CD4-positive, alpha-beta memory T cell (primary cell): ENCODE measurements around the gene ELK1. TPM values are rescaled to one million over a fixed set of nuclear protein-coding genes. Genes with fewer than 3 reads are reported as not detected.

ENCODE experiments used
- CTCF ChIA-PET: fragments of 350-600 bp; sonication (Branson Sonifier 250); formaldehyde crosslinking; loops from one replicate; lab custom pipeline; 2021; ENCODE audit warnings: inconsistent platforms; ENCODE audit not compliant: partially characterized antibody; lab: Charles Lee
- POLR2A ChIA-PET: fragments of 350-600 bp; sonication (Branson Sonifier 250); formaldehyde crosslinking; loops from one replicate; lab custom pipeline; 2021; ENCODE audit not compliant: partially characterized antibody; lab: Charles Lee
- DNase-seq, 5 donors: peaks; one replicate each; pipeline versions ENCODE4 v3.0.0 to v3.0.0-alpha.2; 2020 to 2022; ENCODE audit warnings: mixed read lengths in 1 of 5
- H3K27ac ChIP-seq: one replicate; pipeline ENCODE4 v1.7.0; 2013; ENCODE audit warnings: low read depth, low read length
- H3K27me3 ChIP-seq: 2 replicates; pipeline ENCODE4 v1.7.0; 2013; ENCODE audit warnings: mild to moderate bottlenecking, low read length, moderate library complexity; ENCODE audit not compliant: insufficient read depth
- H3K36me3 ChIP-seq: 2 replicates; pipeline ENCODE4 v1.7.0; 2013; ENCODE audit warnings: mild to moderate bottlenecking, low read length, moderate library complexity; ENCODE audit not compliant: insufficient read depth
- H3K4me1 ChIP-seq: 2 replicates; pipeline ENCODE4 v1.7.0; 2013; ENCODE audit warnings: mild to moderate bottlenecking, low read length, moderate library complexity; ENCODE audit not compliant: insufficient read depth
- H3K4me3 ChIP-seq, 2 donors: one replicate each; pipeline ENCODE4 v1.7.0; 2013; ENCODE audit warnings: low read length in 2 of 2, mild to moderate bottlenecking in 1 of 2
- H3K9me3 ChIP-seq, 2 donors: one replicate each; pipeline ENCODE4 v1.7.0; 2013; ENCODE audit warnings: low read length in 2 of 2, control low read depth in 1 of 2; ENCODE audit not compliant: control insufficient read depth in 1 of 2
- H3K27ac Mint-ChIP-seq, 7 donors: one replicate each; pipeline ENCODE4 v1.8.0; 2020 to 2021; ENCODE audit warnings: mixed read lengths in 7 of 7, mild to moderate bottlenecking in 6 of 7, inconsistent platforms in 3 of 7, moderate library complexity in 3 of 7
- H3K27me3 Mint-ChIP-seq, 2 donors: one replicate each; pipeline ENCODE4 v1.8.0; 2020 to 2021; ENCODE audit warnings: mixed read lengths in 2 of 2
- H3K36me3 Mint-ChIP-seq, 2 donors: one replicate each; pipeline ENCODE4 v1.8.0; 2020 to 2021; ENCODE audit warnings: mixed read lengths in 2 of 2, inconsistent platforms in 1 of 2, mild to moderate bottlenecking in 1 of 2
- H3K4me1 Mint-ChIP-seq, 4 donors: one replicate each; pipeline ENCODE4 v1.8.0; 2020 to 2021; ENCODE audit warnings: mixed read lengths in 4 of 4, mild to moderate bottlenecking in 1 of 4
- H3K4me3 Mint-ChIP-seq, 8 donors: one replicate each; pipeline ENCODE4 v1.8.0; 2020 to 2021; ENCODE audit warnings: mixed read lengths in 8 of 8, mild to moderate bottlenecking in 7 of 8, moderate library complexity in 6 of 8, inconsistent platforms in 3 of 8
- H3K9me3 Mint-ChIP-seq, 8 donors: one replicate each; pipeline ENCODE4 v1.8.0; 2020 to 2021; ENCODE audit warnings: mixed read lengths in 8 of 8, mild to moderate bottlenecking in 5 of 8, inconsistent platforms in 3 of 8, moderate library complexity in 1 of 8
- intact Hi-C: fragments of 100-400 bp; cut with micrococcal nuclease; formaldehyde crosslinking; loops from one replicate; pipeline ENCODE4 v1.15.1; 2023
- polyA plus RNA-seq, 2 donors: library from polyadenylated mRNA; unstranded; fragments of 300-500 nt; fragmentation: Illumina TruSeq; gene quantifications; one replicate each; pipeline ENCODE4 v1.2.3, GENCODE V29; 2021
- total RNA-seq, 2 experiments: library from RNA; stranded (reverse); gene quantifications; one replicate each; pipeline ENCODE4 v1.2.3, GENCODE V29; 2021

The ELK1 gene
- total and polyA plus RNA-seq, 4 experiments from 2014 or later: 21.9 to 38.3 (median 29.5) TPM

DNA sequence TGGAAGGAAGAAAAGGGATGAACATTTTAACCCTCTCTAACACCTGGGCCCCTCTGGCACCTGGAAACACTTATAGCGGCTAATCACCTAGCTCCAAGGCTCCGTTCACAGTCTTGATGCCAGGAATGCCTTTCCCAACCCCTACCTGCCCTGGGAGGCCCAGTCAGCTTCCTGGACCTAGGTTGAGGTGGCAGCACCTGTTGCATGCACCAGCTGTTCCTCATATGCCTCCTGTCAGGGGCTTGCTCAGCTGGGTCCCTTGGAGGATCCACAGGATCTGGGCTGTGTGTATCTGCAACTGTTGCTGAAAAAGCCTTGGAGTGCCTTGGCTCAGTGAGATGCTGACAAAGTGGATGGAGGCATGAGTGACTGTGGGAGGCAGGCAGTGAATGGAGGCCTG is 25.0 kb downstream of the ELK1 start:
- H3K4me1 Mint-ChIP-seq: peaks cover 14 to 39% (median 24%) of the 10 kb centered on the region in 4 donors
- no peak for DNase-seq
- H3K27ac ChIP-seq: no peak overlapping the region
- intact Hi-C loops: no loop called here
- ChIA-PET POLR2A (no interaction called here), CTCF (no interaction called here)
- H3K36me3 Mint-ChIP-seq: peaks cover 0 to 11% of the 10 kb centered on the region in 2 donors
- H3K27ac Mint-ChIP-seq: no peak overlapping the region
- H3K9me3 ChIP-seq: no peaks in the 10 kb centered on the region
- H3K36me3 ChIP-seq: no peaks in the 10 kb centered on the region
- peaks cover 15% of the 10 kb centered on the region for H3K4me1 ChIP-seq
- no peaks in the 10 kb centered on the region for H3K27me3 ChIP-seq
- no peaks in the 10 kb centered on the region for H3K27me3 Mint-ChIP-seq
- peak overlapping the region in 1 of 8 donors; percentile 36 for H3K4me3 Mint-ChIP-seq
- H3K4me3 ChIP-seq: no peak overlapping the region
- H3K9me3 Mint-ChIP-seq: peaks cover 0 to 2% (median 0%) of the 10 kb centered on the region in 8 donors

DNA sequence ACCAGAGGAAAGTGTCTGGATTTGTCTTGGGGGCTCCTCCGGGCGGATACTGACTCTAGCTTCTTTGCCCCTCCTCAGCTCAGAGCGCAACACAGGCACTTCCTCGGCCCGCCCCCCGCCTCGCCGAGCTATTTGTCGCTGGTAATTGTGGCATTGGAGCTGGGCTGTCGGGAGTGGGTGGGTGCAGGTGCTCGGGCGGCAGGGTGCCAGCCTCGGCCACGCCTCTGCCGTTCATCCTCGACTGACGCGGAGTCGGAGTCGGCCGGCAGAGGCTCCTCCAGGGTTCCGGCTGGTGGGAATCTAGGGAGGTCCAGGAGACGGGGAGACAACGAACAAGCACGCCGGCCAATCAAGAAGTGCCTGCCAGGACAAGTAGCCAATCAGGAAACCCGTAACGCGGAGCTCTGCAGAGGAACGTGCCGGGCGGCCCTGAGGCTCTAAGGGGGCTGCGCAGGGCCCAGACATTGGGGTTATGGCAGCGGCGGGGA is 26.8 kb downstream of the ELK1 start:
- Mint-ChIP-seq H3K9me3 (peaks cover 0 to 2% (median 0%) of the 10 kb centered on the region in 8 donors), H3K27ac (peak overlapping the region in 4 of 7 donors; percentile 22 to 74 (median 56)), H3K4me3 (peak overlapping the region; percentile 81 to 91 (median 86)), H3K27me3 (no peaks in the 10 kb centered on the region), H3K4me1 (peaks cover 4 to 29% (median 16%) of the 10 kb centered on the region in 4 donors), H3K36me3 (peaks cover 0 to 9% of the 10 kb centered on the region in 2 donors)
- DNase-seq: peak; percentile 36 to 55 (median 48)
- intact Hi-C loops: loop anchor here (5.0 kb wide), 1 partner anchor 41 kb away; the partner anchor contains the start of gene TIMP1
- Histone ChIP-seq H3K27me3 (no peaks in the 10 kb centered on the region), H3K27ac (no peak overlapping the region), H3K4me3 (peak overlapping the region in 1 of 2 donors; percentile 31), H3K36me3 (no peaks in the 10 kb centered on the region), H3K9me3 (no peaks in the 10 kb centered on the region), H3K4me1 (peaks cover 7% of the 10 kb centered on the region)
- CTCF ChIA-PET: interaction anchor here (1.5 kb wide), 1 partner anchor 25 kb away, joined by 3 read pairs; no protein-coding TSS in a partner anchor
- POLR2A ChIA-PET: interaction anchor here (1.4 to 2.3 kb wide), 4 partner anchors 15 to 63 kb away, joined by 6 to 12 read pairs (median 6); partner anchors contain the start of gene ARAF

DNA sequence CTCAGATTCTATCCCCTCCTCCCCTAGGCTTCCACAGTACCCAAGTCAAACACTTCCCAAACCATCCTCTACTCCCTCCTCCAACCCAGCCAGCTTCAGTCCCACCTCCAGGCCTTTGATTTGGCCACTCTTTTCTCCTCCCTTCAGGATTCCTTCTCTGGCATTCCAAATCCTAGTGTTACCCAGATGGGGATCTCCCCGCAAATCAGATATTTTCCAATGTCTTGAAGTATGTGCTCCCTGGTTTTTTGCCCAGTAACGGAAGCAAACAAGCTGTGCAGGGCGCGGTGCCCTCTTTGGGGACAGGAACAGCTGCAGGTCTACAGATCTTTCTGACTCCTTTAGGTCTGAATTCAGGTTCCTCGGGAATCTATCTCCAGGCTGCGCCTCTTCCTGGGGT is 28.5 kb downstream of the ELK1 start:
- DNase-seq: no peak
- H3K4me3 ChIP-seq: no peak overlapping the region
- no peak overlapping the region for H3K27ac ChIP-seq
- Mint-ChIP-seq H3K4me3 (peak overlapping the region in 3 of 8 donors; percentile 1 to 67 (median 22)), H3K36me3 (peaks cover 0 to 9% of the 10 kb centered on the region in 2 donors), H3K9me3 (peaks cover 0 to 2% (median 0%) of the 10 kb centered on the region in 8 donors), H3K27me3 (peaks cover 0 to 7% of the 10 kb centered on the region in 2 donors), H3K4me1 (peaks cover 4 to 32% (median 18%) of the 10 kb centered on the region in 4 donors), H3K27ac (no peak overlapping the region)
- H3K27me3 ChIP-seq: no peaks in the 10 kb centered on the region
- intact Hi-C loops: loop anchor here (5.0 kb wide), 1 partner anchor 40 kb away; the partner anchor contains the start of gene TIMP1
- ChIA-PET CTCF (no interaction called here), POLR2A (interaction anchor here (1.3 kb wide), 1 partner anchor 26 kb away, joined by 3 read pairs; no protein-coding TSS in a partner anchor)
- no peaks in the 10 kb centered on the region for H3K36me3 ChIP-seq
- no peaks in the 10 kb centered on the region for H3K9me3 ChIP-seq
- H3K4me1 ChIP-seq: peaks cover 5% of the 10 kb centered on the region

DNA sequence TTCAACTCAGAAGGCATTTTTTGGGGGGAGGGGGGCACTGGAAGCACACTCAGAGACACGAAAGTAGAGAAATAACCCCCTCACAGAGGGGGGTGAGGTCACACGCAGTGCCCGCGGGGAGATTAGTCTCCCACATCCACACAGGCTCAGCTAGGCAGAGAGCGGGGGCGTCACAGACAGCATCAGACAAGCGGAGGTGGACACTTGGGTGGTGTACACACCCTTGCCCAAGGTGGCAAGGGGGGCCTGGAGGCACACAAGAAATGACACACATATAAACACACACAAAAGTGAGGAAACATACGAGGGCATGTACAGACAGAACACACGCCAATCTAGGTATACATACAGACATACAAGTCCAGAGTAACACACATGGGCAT is 30.1 kb downstream of the ELK1 start:
- POLR2A ChIA-PET: interaction anchor here (1.0 to 1.5 kb wide), 5 partner anchors 9 to 59 kb away, joined by 3 to 8 read pairs (median 5); partner anchors contain the start of genes ARAF and TIMP1
- H3K27me3 Mint-ChIP-seq: peaks cover 0 to 7% of the 10 kb centered on the region in 2 donors

DNA sequence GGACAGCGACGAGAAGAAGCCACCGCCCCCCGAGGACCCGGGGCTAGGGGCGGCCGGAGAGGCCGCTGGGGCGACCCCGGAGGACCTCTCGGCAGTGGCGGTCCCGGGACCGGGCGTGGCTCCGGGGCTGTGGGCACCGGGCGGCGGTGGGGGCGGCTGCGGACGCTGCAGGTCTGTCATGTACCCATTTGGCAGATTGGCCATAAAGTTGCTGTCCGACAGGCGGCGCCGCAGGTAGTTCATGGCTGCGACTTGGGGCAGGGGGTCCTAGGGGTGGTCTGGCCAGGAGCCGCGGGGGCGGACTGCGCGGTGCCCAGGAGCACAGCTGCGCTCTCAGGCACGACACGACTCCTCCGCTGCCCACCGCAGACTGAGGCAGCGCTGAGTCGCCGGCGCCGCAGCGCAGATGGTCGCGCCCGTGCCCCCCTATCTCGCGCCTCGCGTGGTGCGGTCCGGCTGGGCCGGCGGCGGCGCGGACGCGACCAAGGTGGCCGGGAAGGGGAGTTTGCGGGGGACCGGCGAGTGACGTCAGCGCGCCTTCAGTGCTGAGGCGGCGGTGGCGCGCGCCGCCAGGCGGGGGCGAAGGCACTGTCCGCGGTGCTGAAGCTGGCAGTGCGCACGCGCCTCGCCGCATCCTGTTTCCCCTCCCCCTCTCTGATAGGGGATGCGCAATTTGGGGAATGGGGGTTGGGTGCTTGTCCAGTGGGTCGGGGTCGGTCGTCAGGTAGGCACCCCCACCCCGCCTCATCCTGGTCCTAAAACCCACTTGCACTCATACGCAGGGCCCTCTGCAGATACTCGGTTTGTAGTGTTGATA is 30.7 kb downstream of the ELK1 start, which contains the start of gene SYN1:
TSS of gene SYN1 (minus strand) at position 372 of the 817 bp plus-strand sequence. CDS start at position 243, 129 bp downstream.
- Histone ChIP-seq H3K4me3 (peak within 1 kb of the TSS in 1 of 2 donors; percentile 38), H3K27me3 (no peaks in the 10 kb centered on the region), H3K36me3 (no peaks in the 10 kb centered on the region), H3K27ac (no peak within 1 kb of the TSS), H3K9me3 (no peaks in the 10 kb centered on the region), H3K4me1 (peaks cover 5% of the 10 kb centered on the region)
- CTCF ChIA-PET: interaction anchor here (1.0 kb wide), 1 partner anchor 59 kb away, joined by 3 read pairs; the partner anchor contains the start of gene ARAF
- Mint-ChIP-seq H3K4me3 (peak within 1 kb of the TSS; percentile 30 to 76 (median 65)), H3K36me3 (peaks cover 0 to 3% of the 10 kb centered on the region in 2 donors), H3K27me3 (peaks cover 0 to 7% of the 10 kb centered on the region in 2 donors), H3K4me1 (peaks cover 4 to 32% (median 18%) of the 10 kb centered on the region in 4 donors), H3K27ac (peak within 1 kb of the TSS in 5 of 7 donors; percentile 23 to 82 (median 63)), H3K9me3 (peaks cover 0 to 3% (median 0%) of the 10 kb centered on the region in 8 donors)
- intact Hi-C loops: loop anchor here (5.0 kb wide), 1 partner anchor 37 kb away; the partner anchor contains the start of gene TIMP1
- peak; percentile 76 to 83 (median 81) for DNase-seq
- POLR2A ChIA-PET: interaction anchor here (0.9 to 1.5 kb wide), 6 partner anchors 9 to 59 kb away, joined by 3 to 8 read pairs (median 4); partner anchors contain the start of genes ARAF and TIMP1

More for the DNA sequence above, 30.1 kb downstream of the ELK1 start:
- peaks cover 4 to 32% (median 18%) of the 10 kb centered on the region in 4 donors for H3K4me1 Mint-ChIP-seq
- intact Hi-C loops: loop anchor here (5.0 kb wide), 1 partner anchor 38 kb away; the partner anchor contains the start of gene TIMP1
- no peak for DNase-seq
- H3K9me3 Mint-ChIP-seq: peaks cover 0 to 3% (median 0%) of the 10 kb centered on the region in 8 donors
- peak overlapping the region in 2 of 8 donors; percentile 49 to 54 for H3K4me3 Mint-ChIP-seq
- H3K27ac ChIP-seq: no peak overlapping the region
- H3K36me3 ChIP-seq: no peaks in the 10 kb centered on the region
- peak overlapping the region in 4 of 7 donors; percentile 18 to 82 (median 45) for H3K27ac Mint-ChIP-seq
- peaks cover 0 to 3% of the 10 kb centered on the region in 2 donors for H3K36me3 Mint-ChIP-seq
- no peaks in the 10 kb centered on the region for H3K27me3 ChIP-seq
- H3K9me3 ChIP-seq: no peaks in the 10 kb centered on the region
- H3K4me3 ChIP-seq: no peak overlapping the region
- H3K4me1 ChIP-seq: peaks cover 5% of the 10 kb centered on the region
- CTCF ChIA-PET: interaction anchor here (1.0 kb wide), 1 partner anchor 60 kb away, joined by 3 read pairs; the partner anchor contains the start of gene ARAF

DNA sequence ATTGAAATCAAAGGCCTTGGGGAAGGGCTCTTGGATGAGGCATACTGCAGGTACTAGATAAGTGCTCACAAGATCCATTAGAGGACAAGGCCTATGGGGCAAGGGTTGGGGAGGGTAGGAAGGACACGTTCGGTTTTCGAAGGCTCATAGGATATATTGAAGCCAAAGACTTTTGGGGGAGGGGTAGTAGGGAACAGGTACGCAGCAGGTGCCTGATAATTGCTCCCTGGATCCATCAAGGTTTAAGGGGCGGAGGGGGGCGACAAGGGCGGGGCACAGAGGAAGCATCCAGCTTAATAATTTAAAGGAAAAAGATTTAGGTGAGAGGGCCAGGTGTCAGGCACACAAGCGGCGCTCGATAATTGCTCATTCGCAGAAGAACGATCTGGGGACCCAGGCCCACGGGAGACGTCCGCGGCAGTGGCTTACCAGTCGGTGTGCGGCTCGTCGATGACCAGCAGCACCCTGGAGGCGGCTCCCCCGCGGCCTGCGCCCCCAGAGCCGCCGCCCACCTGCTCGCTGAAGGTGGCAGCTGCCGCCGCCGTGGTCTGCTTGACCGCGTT is 31.4 kb downstream of the ELK1 start:
- peaks cover 0 to 3% of the 10 kb centered on the region in 2 donors for H3K36me3 Mint-ChIP-seq
- H3K27ac ChIP-seq: no peak overlapping the region
- POLR2A ChIA-PET: interaction anchor here (0.6 to 1.5 kb wide), 4 partner anchors 10 to 58 kb away, joined by 3 to 8 read pairs (median 4); partner anchors contain the start of genes ARAF and TIMP1
- H3K4me3 ChIP-seq: peak overlapping the region in 1 of 2 donors; percentile 38
- H3K4me1 Mint-ChIP-seq: peaks cover 2 to 29% (median 15%) of the 10 kb centered on the region in 4 donors
- intact Hi-C loops: no loop called here
- no peaks in the 10 kb centered on the region for H3K27me3 ChIP-seq
- CTCF ChIA-PET: no interaction called here
- peak overlapping the region; percentile 8 to 76 (median 56) for H3K4me3 Mint-ChIP-seq
- H3K4me1 ChIP-seq: peaks cover 5% of the 10 kb centered on the region
- H3K9me3 ChIP-seq: no peaks in the 10 kb centered on the region
- H3K36me3 ChIP-seq: no peaks in the 10 kb centered on the region
- peaks cover 0 to 3% (median 0%) of the 10 kb centered on the region in 8 donors for H3K9me3 Mint-ChIP-seq
- no peak for DNase-seq
- H3K27me3 Mint-ChIP-seq: peaks cover 0 to 7% of the 10 kb centered on the region in 2 donors
- H3K27ac Mint-ChIP-seq: peak overlapping the region in 2 of 7 donors; percentile 63 to 66
